ENCODE measurements around the gene SMTNL1. TPM values are rescaled to one million over a fixed set of nuclear protein-coding genes. Genes with fewer than 3 reads are reported as not detected.

The SMTNL1 gene
- total RNA-seq, 4 donors from 2014 or later = not detected

- H3K4me1 ChIP-seq = peaks cover 0 to 41% (median 17%) of the 10 kb centered on the region in 3 donors
- WGBS, 2 donors = 94 to 97% methylated on average over 3 of the region's 3 CpGs
- no peak overlapping the region for H3K4me3 ChIP-seq
- H3K27ac ChIP-seq = no peak overlapping the region
- H3K36me3 ChIP-seq = no peaks in the 10 kb centered on the region
- DNase-seq = no peak
- H3K9me3 ChIP-seq = no peaks in the 10 kb centered on the region
- no peaks in the 10 kb centered on the region for H3K27me3 ChIP-seq
- TF ChIP-seq, protein P1, sequence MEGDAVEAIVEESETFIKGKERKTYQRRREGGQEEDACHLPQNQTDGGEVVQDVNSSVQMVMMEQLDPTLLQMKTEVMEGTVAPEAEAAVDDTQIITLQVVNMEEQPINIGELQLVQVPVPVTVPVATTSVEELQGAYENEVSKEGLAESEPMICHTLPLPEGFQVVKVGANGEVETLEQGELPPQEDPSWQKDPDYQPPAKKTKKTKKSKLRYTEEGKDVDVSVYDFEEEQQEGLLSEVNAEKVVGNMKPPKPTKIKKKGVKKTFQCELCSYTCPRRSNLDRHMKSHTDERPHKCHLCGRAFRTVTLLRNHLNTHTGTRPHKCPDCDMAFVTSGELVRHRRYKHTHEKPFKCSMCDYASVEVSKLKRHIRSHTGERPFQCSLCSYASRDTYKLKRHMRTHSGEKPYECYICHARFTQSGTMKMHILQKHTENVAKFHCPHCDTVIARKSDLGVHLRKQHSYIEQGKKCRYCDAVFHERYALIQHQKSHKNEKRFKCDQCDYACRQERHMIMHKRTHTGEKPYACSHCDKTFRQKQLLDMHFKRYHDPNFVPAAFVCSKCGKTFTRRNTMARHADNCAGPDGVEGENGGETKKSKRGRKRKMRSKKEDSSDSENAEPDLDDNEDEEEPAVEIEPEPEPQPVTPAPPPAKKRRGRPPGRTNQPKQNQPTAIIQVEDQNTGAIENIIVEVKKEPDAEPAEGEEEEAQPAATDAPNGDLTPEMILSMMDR (IDR thresholded peaks at IDR 0.05) = no peak
- TF ChIP-seq POLR2A (IDR thresholded peaks at IDR 0.05) = no peak
- intact Hi-C loops (cut with DNase I) = no loop called here
These were observed 35.0 kb upstream of the SMTNL1 start for GRCh38 chr11:57502376-57502775.

DNA sequence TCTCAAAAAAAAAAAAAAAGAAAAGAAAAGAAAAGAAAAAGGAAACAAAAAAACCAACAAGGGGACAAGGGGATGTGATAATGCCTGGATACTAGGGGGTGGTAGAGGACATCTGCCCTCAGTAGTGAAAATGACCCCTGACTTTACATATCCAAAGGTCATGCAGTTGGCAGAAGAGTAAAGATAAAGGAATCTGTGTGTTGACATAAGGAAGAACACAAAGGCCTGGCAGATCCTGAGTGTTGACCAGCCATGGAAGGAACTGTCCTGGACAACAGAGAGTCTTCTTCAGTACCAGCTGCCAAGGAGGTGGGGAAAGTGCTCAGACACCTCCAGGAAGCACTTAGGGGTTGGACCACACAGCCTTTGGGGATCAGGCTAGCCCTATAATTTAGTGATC is 34.5 kb upstream of the SMTNL1 start:
- intact Hi-C loops (cut with DNase I) = no loop called here
- TF ChIP-seq, protein P1 (IDR thresholded peaks at IDR 0.05) = no peak
- TF ChIP-seq POLR2A (IDR thresholded peaks at IDR 0.05) = no peak
- no peaks in the 10 kb centered on the region for H3K27me3 ChIP-seq
- H3K36me3 ChIP-seq = no peaks in the 10 kb centered on the region
- DNase-seq = no peak
- peaks cover 0 to 41% (median 17%) of the 10 kb centered on the region in 3 donors for H3K4me1 ChIP-seq
- H3K9me3 ChIP-seq = no peaks in the 10 kb centered on the region
- no peak overlapping the region for H3K27ac ChIP-seq
- no peak overlapping the region for H3K4me3 ChIP-seq

DNA sequence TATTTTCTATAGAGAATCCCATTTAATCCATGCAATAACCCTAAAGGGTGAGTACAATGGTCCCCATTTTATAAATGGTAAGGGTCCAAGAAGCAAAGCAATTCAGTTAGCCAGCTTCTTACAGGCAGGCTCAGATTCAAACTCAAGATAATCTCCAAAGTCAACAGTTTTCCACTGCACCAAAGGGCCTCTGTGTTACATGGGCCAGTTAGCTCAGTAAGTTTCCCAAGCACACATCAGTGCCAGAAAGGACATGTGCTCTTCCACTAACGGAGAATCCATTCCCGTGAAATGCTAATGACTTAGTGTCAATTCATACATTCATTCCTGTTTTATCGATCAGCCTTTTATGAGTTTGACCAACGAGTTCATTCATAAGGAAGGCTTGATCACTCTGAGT is 32.9 kb upstream of the SMTNL1 start:
- no peak for DNase-seq
- TF ChIP-seq POLR2A (IDR thresholded peaks at IDR 0.05) = no peak
- TF ChIP-seq, protein P1 (IDR thresholded peaks at IDR 0.05) = no peak
- Histone ChIP-seq H3K4me1 (peaks cover 0 to 32% (median 10%) of the 10 kb centered on the region in 3 donors), H3K4me3 (no peak overlapping the region), H3K27ac (no peak overlapping the region), H3K9me3 (no peaks in the 10 kb centered on the region), H3K36me3 (no peaks in the 10 kb centered on the region), H3K27me3 (no peaks in the 10 kb centered on the region)
- WGBS, 2 donors = 83 to 90% methylated on average over 4 of the region's 4 CpGs
- intact Hi-C loops (cut with DNase I) = no loop called here

- Histone ChIP-seq H3K27ac (no peak overlapping the region), H3K9me3 (no peaks in the 10 kb centered on the region), H3K27me3 (no peaks in the 10 kb centered on the region), H3K4me3 (no peak overlapping the region), H3K4me1 (peaks cover 0 to 12% (median 0%) of the 10 kb centered on the region in 3 donors), H3K36me3 (no peaks in the 10 kb centered on the region)
- TF ChIP-seq, protein P1 (IDR thresholded peaks at IDR 0.05) = no peak
- TF ChIP-seq POLR2A (IDR thresholded peaks at IDR 0.05) = no peak
- 85 to 91% methylated on average over 1 of the region's 1 CpG for WGBS, 2 donors
- intact Hi-C loops (cut with DNase I) = no loop called here
- no peak for DNase-seq
These were observed 30.9 kb upstream of the SMTNL1 start for GRCh38 chr11:57506522-57506921.

GRCh38 chr11:57508341-57509170 is 28.8 kb upstream of the SMTNL1 start:
- WGBS, 2 donors = 55 to 63% methylated on average over 7 of the region's 7 CpGs

More at GRCh38 chr11:57508341-57509170, 28.8 kb upstream of the SMTNL1 start:
- no peak for TF ChIP-seq POLR2A (IDR thresholded peaks at IDR 0.05)
- TF ChIP-seq, protein P1 (IDR thresholded peaks at IDR 0.05) = no peak
- no peaks in the 10 kb centered on the region for H3K27me3 ChIP-seq
- intact Hi-C loops (cut with DNase I) = no loop called here
- H3K4me3 ChIP-seq = no peak overlapping the region
- H3K27ac ChIP-seq = no peak overlapping the region
- no peak for DNase-seq
- no peaks in the 10 kb centered on the region for H3K36me3 ChIP-seq
- no peaks in the 10 kb centered on the region for H3K9me3 ChIP-seq
- H3K4me1 ChIP-seq = peaks cover 0 to 13% (median 3%) of the 10 kb centered on the region in 3 donors

All from esophagus squamous epithelium (tissue), 5 donors.